HL-60 (cell line): Measurements from ENCODE around the gene EBF4.

Source experiments
- DNase-seq, 2 experiments: peaks; one replicate each; pipeline ENCODE4 v3.0.0-alpha.2; 2010 to 2020; ENCODE audit warnings: low read depth in 1 of 2, low spot score in 1 of 2
- H3K27ac ChIP-seq: fragments of 250-450 bp; sonication (Bioruptor Pico); replicated peaks from 2 replicates; pipeline ENCODE4 v1.5.1; 2020; ENCODE audit warnings: mild to moderate bottlenecking, moderate library complexity
- H3K27me3 ChIP-seq: fragments of 250-450 bp; sonication (Bioruptor Pico); 2 replicates; pipeline ENCODE4 v1.5.1; 2021; ENCODE audit warnings: mild to moderate bottlenecking, moderate library complexity; ENCODE audit not compliant: insufficient read depth, poor library complexity, severe bottlenecking
- H3K4me3 ChIP-seq: replicated peaks from 2 replicates; pipeline ENCODE4 v1.5.1; 2011; ENCODE audit warnings: mild to moderate bottlenecking, control low read depth, low read length; ENCODE audit not compliant: insufficient read depth
- CTCF ChIP-seq: IDR thresholded peaks from one replicate; pipeline ENCODE4 v1.5.1; 2011; ENCODE audit warnings: low read length, control low read depth, inconsistent platforms; ENCODE audit not compliant: insufficient read depth
- GABPA ChIP-seq: IDR thresholded peaks from 2 replicates; pipeline ENCODE4 v1.6.1; 2012; ENCODE audit warnings: low read depth
- POLR2AphosphoS5 ChIP-seq: IDR thresholded peaks from 2 replicates; pipeline ENCODE4 v1.6.1; 2012; ENCODE audit warnings: low read depth
- REST ChIP-seq: IDR thresholded peaks from 2 replicates; pipeline ENCODE4 v1.6.1; 2012; ENCODE audit warnings: low read depth; ENCODE audit not compliant: insufficient replicate concordance
- SPI1 ChIP-seq: IDR thresholded peaks from 2 replicates; pipeline ENCODE4 v1.6.1; 2012; ENCODE audit warnings: low read depth, mild to moderate bottlenecking, borderline replicate concordance
- long read RNA-seq: library from polyadenylated mRNA; unstranded; transcript quantifications from one replicate; pipeline ENCODE4 v2.0.0, GENCODE V29; 2020

The EBF4 gene
- long read RNA-seq, result 0 reads

GRCh38 chr20:2692036-2692885 lies at the start of gene EBF4:
EBF4 (plus strand) TSS chr20:2692780; CDS start chr20:2693646, 866 bp downstream.
- TF ChIP-seq GABPA (no peak), POLR2AphosphoS5 (no peak), CTCF (no peak), SPI1 (no peak), REST (no peak)
- Histone ChIP-seq H3K27ac (no peak within 1 kb of the TSS), H3K27me3 (peaks cover 42% of the 10 kb centered on the region), H3K4me3 (peak within 1 kb of the TSS; percentile 9; the same call in 1 of the 2 replicates)
- no peak for DNase-seq

GRCh38 chr20:2643708-2644107 lies 48.9 kb upstream of the EBF4 start:
- no peaks in the 10 kb centered on the region for H3K27me3 ChIP-seq
- no peak overlapping the region for H3K27ac ChIP-seq
- TF ChIP-seq CTCF (no peak), REST (no peak), GABPA (no peak), SPI1 (no peak), POLR2AphosphoS5 (no peak)
- H3K4me3 ChIP-seq, result no peak overlapping the region
- no peak for DNase-seq

GRCh38 chr20:2651772-2652723 lies 40.5 kb upstream of the EBF4 start, which contains the start of gene NOP56:
NOP56 (plus strand) TSS chr20:2652632; CDS start chr20:2652661, 29 bp downstream.
- TF ChIP-seq REST, result peak; percentile 80
- TF ChIP-seq POLR2AphosphoS5, result peak; percentile 97
- 0 out of 2 replicates have a peak, but pooled peaks have one; percentile 38 for TF ChIP-seq GABPA
- no peak for TF ChIP-seq CTCF
- H3K4me3 ChIP-seq, result peak within 1 kb of the TSS; percentile 83
- H3K27ac ChIP-seq, result peak within 1 kb of the TSS; percentile 96
- no peaks in the 10 kb centered on the region for H3K27me3 ChIP-seq
- peak; percentile 88 to 94 for DNase-seq
